Measurements from ENCODE around the gene LRRFIP1. TPM values are rescaled to one million over a fixed set of nuclear protein-coding genes. Genes with fewer than 3 reads are reported as not detected.

LRRFIP1 gene
- total and polyA plus RNA-seq, 2 of the 13 experiments (the other 11 are each of a cell fraction or from before 2014, with no cell fraction given): 15.9 to 40.5 TPM

DNA sequence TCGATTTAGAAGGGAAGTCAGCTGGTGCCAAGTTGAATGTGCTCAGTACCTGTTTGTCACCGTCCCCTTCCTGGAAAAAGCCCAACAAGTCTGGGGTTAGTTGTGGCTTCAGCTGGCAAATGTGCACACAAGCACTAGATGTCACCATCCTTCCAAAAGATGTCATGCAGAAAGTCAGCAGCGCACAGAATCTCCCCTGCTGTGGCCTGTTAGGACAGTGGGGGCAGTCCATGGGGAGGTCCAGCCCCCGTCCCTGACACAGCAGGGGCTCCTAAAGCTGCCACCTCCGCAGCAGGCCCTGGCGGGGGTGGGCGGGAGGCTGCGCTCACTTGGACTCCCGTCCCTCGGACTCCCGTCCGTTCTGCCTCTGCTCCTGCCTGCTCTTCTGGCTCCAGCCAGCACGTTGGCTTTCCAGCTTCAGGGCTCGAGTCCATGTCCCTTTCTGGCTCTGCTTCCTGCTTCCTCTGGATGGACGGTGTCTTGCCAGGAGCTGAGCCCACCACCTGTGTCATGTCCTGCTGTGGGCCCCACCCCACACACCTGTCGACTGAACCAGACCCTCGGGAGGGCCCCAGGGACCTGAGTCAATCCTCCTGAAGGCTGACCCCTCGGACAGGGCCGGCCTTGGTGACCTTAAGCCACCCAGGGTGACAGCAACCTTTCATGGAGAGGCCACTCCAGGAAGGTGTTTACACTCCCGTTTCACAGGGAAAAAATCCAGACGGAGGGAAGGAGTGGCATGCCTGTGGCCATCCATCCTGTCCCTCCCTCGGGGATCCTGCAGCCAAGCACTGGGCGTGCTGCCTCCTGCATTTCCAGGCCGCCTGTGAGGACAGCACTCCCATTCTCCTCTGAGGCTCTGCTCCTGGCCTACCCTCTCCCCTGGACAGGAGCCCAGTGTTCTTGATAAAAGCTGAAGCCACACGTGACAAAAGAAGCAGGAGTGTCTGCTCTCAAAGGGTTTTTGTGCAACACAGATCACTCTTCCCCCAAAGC lies 45.3 kb upstream of the LRRFIP1 start (continued):
- TF ChIP-seq RFX5 (IDR thresholded peaks at IDR 0.05; ENCODE audit: low read depth, low read length) (no peak), SRF (IDR thresholded peaks at IDR 0.05; ENCODE audit: low read depth, low read length) (0 out of 2 replicates have a peak, but pooled peaks have one; percentile 6), ZNF550 (CRISPR knock-in tag; IDR thresholded peaks at IDR 0.05; ENCODE audit: borderline replicate concordance) (0 out of 2 replicates have a peak, but pooled peaks have one; percentile 72), MTA1 (CRISPR knock-in tag; IDR thresholded peaks at IDR 0.05; ENCODE audit: borderline replicate concordance) (peak; percentile 53; the same call in 1 of the 2 replicates), ZNF777 (CRISPR knock-in tag; IDR thresholded peaks at IDR 0.05) (peak; percentile 61), ZNF232 (CRISPR knock-in tag; IDR thresholded peaks at IDR 0.05; ENCODE audit: borderline replicate concordance) (peak; percentile 59; the same call in 1 of the 2 replicates), ZNF383 (CRISPR knock-in tag; IDR thresholded peaks at IDR 0.05; ENCODE audit: borderline replicate concordance) (no peak), ZBTB3 (CRISPR knock-in tag; IDR thresholded peaks at IDR 0.05; ENCODE audit: borderline replicate concordance, low read depth) (no peak), KMT2B (CRISPR knock-in tag; IDR thresholded peaks at IDR 0.05) (0 out of 2 replicates have a peak, but pooled peaks have one; percentile 1), SP4 (CRISPR knock-in tag; IDR thresholded peaks at IDR 0.05) (peak; percentile 52; the same call in 1 of the 2 replicates), ISL2 (CRISPR knock-in tag; IDR thresholded peaks at IDR 0.05) (peak; percentile 20; the same call in 1 of the 2 replicates), SALL1 (CRISPR knock-in tag; IDR thresholded peaks at IDR 0.05) (peak; percentile 71), ZNF264 (CRISPR knock-in tag; IDR thresholded peaks at IDR 0.05) (peak; percentile 23; the same call in 1 of the 2 replicates)
- TF ChIP-seq, protein P1, sequence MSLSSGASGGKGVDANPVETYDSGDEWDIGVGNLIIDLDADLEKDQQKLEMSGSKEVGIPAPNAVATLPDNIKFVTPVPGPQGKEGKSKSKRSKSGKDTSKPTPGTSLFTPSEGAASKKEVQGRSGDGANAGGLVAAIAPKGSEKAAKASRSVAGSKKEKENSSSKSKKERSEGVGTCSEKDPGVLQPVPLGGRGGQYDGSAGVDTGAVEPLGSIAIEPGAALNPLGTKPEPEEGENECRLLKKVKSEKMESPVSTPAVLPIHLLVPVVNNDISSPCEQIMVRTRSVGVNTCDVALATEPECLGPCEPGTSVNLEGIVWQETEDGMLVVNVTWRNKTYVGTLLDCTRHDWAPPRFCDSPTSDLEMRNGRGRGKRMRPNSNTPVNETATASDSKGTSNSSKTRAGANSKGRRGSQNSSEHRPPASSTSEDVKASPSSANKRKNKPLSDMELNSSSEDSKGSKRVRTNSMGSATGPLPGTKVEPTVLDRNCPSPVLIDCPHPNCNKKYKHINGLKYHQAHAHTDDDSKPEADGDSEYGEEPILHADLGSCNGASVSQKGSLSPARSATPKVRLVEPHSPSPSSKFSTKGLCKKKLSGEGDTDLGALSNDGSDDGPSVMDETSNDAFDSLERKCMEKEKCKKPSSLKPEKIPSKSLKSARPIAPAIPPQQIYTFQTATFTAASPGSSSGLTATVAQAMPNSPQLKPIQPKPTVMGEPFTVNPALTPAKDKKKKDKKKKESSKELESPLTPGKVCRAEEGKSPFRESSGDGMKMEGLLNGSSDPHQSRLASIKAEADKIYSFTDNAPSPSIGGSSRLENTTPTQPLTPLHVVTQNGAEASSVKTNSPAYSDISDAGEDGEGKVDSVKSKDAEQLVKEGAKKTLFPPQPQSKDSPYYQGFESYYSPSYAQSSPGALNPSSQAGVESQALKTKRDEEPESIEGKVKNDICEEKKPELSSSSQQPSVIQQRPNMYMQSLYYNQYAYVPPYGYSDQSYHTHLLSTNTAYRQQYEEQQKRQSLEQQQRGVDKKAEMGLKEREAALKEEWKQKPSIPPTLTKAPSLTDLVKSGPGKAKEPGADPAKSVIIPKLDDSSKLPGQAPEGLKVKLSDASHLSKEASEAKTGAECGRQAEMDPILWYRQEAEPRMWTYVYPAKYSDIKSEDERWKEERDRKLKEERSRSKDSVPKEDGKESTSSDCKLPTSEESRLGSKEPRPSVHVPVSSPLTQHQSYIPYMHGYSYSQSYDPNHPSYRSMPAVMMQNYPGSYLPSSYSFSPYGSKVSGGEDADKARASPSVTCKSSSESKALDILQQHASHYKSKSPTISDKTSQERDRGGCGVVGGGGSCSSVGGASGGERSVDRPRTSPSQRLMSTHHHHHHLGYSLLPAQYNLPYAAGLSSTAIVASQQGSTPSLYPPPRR (CRISPR knock-in tag; IDR thresholded peaks at IDR 0.05; ENCODE audit: borderline replicate concordance): 0 out of 2 replicates have a peak, but pooled peaks have one; percentile 14
- TF ChIP-seq, protein P2, sequence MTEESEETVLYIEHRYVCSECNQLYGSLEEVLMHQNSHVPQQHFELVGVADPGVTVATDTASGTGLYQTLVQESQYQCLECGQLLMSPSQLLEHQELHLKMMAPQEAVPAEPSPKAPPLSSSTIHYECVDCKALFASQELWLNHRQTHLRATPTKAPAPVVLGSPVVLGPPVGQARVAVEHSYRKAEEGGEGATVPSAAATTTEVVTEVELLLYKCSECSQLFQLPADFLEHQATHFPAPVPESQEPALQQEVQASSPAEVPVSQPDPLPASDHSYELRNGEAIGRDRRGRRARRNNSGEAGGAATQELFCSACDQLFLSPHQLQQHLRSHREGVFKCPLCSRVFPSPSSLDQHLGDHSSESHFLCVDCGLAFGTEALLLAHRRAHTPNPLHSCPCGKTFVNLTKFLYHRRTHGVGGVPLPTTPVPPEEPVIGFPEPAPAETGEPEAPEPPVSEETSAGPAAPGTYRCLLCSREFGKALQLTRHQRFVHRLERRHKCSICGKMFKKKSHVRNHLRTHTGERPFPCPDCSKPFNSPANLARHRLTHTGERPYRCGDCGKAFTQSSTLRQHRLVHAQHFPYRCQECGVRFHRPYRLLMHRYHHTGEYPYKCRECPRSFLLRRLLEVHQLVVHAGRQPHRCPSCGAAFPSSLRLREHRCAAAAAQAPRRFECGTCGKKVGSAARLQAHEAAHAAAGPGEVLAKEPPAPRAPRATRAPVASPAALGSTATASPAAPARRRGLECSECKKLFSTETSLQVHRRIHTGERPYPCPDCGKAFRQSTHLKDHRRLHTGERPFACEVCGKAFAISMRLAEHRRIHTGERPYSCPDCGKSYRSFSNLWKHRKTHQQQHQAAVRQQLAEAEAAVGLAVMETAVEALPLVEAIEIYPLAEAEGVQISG (CRISPR knock-in tag; IDR thresholded peaks at IDR 0.05): no peak; the same call in none of the 2 replicates
- TF ChIP-seq, protein P3, sequence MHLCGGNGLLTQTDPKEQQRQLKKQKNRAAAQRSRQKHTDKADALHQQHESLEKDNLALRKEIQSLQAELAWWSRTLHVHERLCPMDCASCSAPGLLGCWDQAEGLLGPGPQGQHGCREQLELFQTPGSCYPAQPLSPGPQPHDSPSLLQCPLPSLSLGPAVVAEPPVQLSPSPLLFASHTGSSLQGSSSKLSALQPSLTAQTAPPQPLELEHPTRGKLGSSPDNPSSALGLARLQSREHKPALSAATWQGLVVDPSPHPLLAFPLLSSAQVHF (CRISPR knock-in tag; IDR thresholded peaks at IDR 0.05): no peak
- TF ChIP-seq, protein P4, sequence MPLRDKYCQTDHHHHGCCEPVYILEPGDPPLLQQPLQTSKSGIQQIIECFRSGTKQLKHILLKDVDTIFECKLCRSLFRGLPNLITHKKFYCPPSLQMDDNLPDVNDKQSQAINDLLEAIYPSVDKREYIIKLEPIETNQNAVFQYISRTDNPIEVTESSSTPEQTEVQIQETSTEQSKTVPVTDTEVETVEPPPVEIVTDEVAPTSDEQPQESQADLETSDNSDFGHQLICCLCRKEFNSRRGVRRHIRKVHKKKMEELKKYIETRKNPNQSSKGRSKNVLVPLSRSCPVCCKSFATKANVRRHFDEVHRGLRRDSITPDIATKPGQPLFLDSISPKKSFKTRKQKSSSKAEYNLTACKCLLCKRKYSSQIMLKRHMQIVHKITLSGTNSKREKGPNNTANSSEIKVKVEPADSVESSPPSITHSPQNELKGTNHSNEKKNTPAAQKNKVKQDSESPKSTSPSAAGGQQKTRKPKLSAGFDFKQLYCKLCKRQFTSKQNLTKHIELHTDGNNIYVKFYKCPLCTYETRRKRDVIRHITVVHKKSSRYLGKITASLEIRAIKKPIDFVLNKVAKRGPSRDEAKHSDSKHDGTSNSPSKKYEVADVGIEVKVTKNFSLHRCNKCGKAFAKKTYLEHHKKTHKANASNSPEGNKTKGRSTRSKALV (CRISPR knock-in tag; IDR thresholded peaks at IDR 0.05): 0 out of 2 replicates have a peak, but pooled peaks have one; percentile 41

All from HepG2 (cell line).